SK-N-SH treated with all-trans-retinoic acid at 6 μM for 48 hours (cell line): ENCODE results near the gene STK35.

Experiments
- POU6F1 ChIP-seq: fragments of 250-450 bp; sonication (Bioruptor Pico); IDR thresholded peaks from 2 replicates; pipeline ENCODE4 v1.8.0; 2021; ENCODE audit warnings: low read depth, mild to moderate bottlenecking, moderate library complexity, borderline replicate concordance
- TOX ChIP-seq: fragments of 250-450 bp; sonication (Bioruptor Pico); IDR thresholded peaks from 2 replicates; pipeline ENCODE4 v1.8.0; 2021; ENCODE audit warnings: mild to moderate bottlenecking, moderate library complexity, borderline replicate concordance

- no peak for TF ChIP-seq POU6F1 (CRISPR knock-in tag)
- no peak for TF ChIP-seq TOX (CRISPR knock-in tag)
These were observed 34.6 kb downstream of the STK35 start for GRCh38 chr20:2136275-2136674.
